Prostate gland (tissue), 2 donors: ENCODE measurements around the gene TIGD3. TPM values are rescaled to one million over a fixed set of nuclear protein-coding genes. Genes with fewer than 3 reads are reported as not detected.
A peak's percentile ranks its signal among the peaks of the same experiment; 100 is the strongest.

Experiments
- DNase-seq: peaks from one replicate; pipeline ENCODE4 v3.0.0-alpha.2; 2019; ENCODE audit warnings: low spot score
- H3K27ac ChIP-seq, 2 donors: fragments of 200-600 bp; sonication (generic); 2 replicates each; pipeline ENCODE4 v1.5.1; 2017 to 2019
- H3K27me3 ChIP-seq: fragments of 200-600 bp; sonication (generic); replicated peaks from 2 replicates; pipeline ENCODE4 v1.5.1; 2019; ENCODE audit not compliant: insufficient read depth
- H3K36me3 ChIP-seq, 2 donors: fragments of 200-600 bp; sonication (generic); 1 replicate in 1 of 2; 2 replicates in 1 of 2; pipeline versions ENCODE4 v1.5.1 to v1.8.1; 2017 to 2019
- H3K4me1 ChIP-seq: fragments of 200-600 bp; sonication (generic); replicated peaks from 2 replicates; pipeline ENCODE4 v1.5.1; 2019
- H3K4me3 ChIP-seq, 2 donors: fragments of 200-600 bp; sonication (generic); 2 replicates each; pipeline ENCODE4 v1.5.1; 2017 to 2019
- H3K9me3 ChIP-seq: fragments of 200-600 bp; sonication (generic); 2 replicates; pipeline ENCODE4 v1.5.1; 2017
- POLR2A ChIP-seq: fragments of 450-650 bp; IDR thresholded peaks from one replicate; pipeline ENCODE4 v1.6.1; 2016; ENCODE audit warnings: antibody characterized with exemption, mild to moderate bottlenecking
- POLR2AphosphoS5 ChIP-seq: sonication (generic); formaldehyde crosslinking; IDR thresholded peaks from one replicate; pipeline ENCODE4 v1.6.1; 2017; ENCODE audit warnings: antibody characterized with exemption
- WGBS: methylation state at CpG from one replicate; pipeline ENCODE4 v1.1.5; 2018; 5-methylcytosine and 5-hydroxymethylcytosine counted together
- intact Hi-C: fragments of 100-400 bp; cut with DNase I; formaldehyde crosslinking; loops from one replicate; pipeline ENCODE4 v1.14.2; 2022
- total RNA-seq, 2 donors: library from RNA; depleted of rRNA; stranded (reverse); fragments of >200 nt; gene quantifications; one replicate each; pipeline ENCODE4 v1.1.0, GENCODE V29; 2016
- TF ChIP-seq, protein P1 (sequence below), 4 experiments: fragments of 200-600 bp in 2 of 4; fragments of 450-650 bp in 2 of 4; sonication (generic) in 2 of 4; IDR thresholded peaks; 1 replicate in 3 of 4; 2 replicates in 1 of 4; pipeline ENCODE4 v1.5.1; 2016 to 2019; ENCODE audit warnings: antibody characterized with exemption in 4 of 4, mild to moderate bottlenecking in 2 of 4, moderate library complexity in 2 of 4

TIGD3 gene
- total RNA-seq, 2 donors from 2014 or later: 0.27 to 4.7 TPM

DNA sequence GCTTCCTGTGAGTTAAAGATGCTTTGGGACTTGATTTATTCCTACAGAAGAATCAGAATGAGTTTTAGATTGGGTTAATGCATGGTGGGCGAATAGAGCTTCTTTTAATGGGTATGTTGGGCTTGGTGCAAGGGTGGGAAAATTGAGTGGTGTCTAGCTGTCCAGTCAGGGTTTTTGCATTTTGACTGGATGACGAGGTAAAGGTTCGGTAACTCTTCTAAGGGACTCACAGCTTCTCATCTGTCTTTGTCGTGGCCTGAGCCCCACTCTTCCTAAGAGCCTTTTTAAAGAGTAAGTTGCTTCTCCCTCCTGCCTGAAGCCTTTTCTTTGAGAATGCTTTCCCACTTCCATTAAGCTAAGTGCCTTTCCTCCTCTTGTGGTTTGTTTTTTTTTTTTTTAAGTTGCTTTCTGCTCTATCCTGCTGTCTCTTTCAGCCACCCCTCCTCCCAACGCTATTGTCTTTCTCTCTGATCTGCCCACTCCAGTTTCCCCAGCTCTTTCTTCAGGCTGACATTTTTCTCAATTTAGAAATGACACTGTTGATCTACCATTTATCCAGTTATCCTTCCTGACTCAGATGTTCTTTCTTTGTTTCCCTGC, 19.8 kb upstream of the TIGD3 start:
- H3K36me3 ChIP-seq: no peaks in the 10 kb centered on the region
- TF ChIP-seq POLR2A (no peak), POLR2AphosphoS5 (no peak)
- TF ChIP-seq, protein P1, sequence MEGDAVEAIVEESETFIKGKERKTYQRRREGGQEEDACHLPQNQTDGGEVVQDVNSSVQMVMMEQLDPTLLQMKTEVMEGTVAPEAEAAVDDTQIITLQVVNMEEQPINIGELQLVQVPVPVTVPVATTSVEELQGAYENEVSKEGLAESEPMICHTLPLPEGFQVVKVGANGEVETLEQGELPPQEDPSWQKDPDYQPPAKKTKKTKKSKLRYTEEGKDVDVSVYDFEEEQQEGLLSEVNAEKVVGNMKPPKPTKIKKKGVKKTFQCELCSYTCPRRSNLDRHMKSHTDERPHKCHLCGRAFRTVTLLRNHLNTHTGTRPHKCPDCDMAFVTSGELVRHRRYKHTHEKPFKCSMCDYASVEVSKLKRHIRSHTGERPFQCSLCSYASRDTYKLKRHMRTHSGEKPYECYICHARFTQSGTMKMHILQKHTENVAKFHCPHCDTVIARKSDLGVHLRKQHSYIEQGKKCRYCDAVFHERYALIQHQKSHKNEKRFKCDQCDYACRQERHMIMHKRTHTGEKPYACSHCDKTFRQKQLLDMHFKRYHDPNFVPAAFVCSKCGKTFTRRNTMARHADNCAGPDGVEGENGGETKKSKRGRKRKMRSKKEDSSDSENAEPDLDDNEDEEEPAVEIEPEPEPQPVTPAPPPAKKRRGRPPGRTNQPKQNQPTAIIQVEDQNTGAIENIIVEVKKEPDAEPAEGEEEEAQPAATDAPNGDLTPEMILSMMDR (IDR thresholded peaks at IDR 0.05): no peak
- peak overlapping the region; percentile 86 to 89 for H3K27ac ChIP-seq
- no peaks in the 10 kb centered on the region for H3K27me3 ChIP-seq
- peak overlapping the region; percentile 80 to 94 for H3K4me3 ChIP-seq
- intact Hi-C loops: no loop called here
- 13% methylated on average over 5 of the region's 5 CpGs for WGBS
- peaks cover 4% of the 10 kb centered on the region for H3K4me1 ChIP-seq
- DNase-seq: no peak
- no peaks in the 10 kb centered on the region for H3K9me3 ChIP-seq

- WGBS: 75% methylated on average over 7 of the region's 7 CpGs
These were observed 15.9 kb upstream of the TIGD3 start for GRCh38 chr11:65338676-65339075.

DNA sequence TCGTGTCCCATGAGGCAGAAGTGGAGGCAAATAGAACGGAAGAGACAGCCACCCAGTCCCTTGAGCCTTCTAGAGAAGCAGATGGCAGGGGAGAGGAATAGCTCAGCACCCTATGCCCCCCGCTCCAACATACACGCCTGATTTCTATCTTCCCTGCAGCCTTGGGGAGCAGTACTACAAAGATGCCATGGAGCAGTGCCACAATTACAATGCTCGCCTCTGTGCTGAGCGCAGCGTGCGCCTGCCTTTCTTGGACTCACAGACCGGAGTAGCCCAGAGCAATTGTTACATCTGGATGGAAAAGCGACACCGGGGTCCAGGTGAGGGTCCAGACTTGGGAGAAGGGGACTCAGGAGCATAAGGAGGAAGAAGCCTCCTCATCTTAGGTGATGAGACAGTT, 14.3 kb upstream of the TIGD3 start:
- no peak for DNase-seq
- intact Hi-C loops: no loop called here
- TF ChIP-seq, protein P1 (IDR thresholded peaks at IDR 0.05): no peak
- TF ChIP-seq POLR2A: no peak
- no peak for TF ChIP-seq POLR2AphosphoS5
- no peaks in the 10 kb centered on the region for H3K9me3 ChIP-seq
- peaks cover 4% of the 10 kb centered on the region for H3K4me1 ChIP-seq
- 89% methylated on average over 11 of the region's 11 CpGs for WGBS
- H3K27ac ChIP-seq: no peak overlapping the region
- H3K27me3 ChIP-seq: no peaks in the 10 kb centered on the region
- H3K36me3 ChIP-seq: peaks cover 22 to 35% of the 10 kb centered on the region in 2 donors
- no peak overlapping the region for H3K4me3 ChIP-seq

More at GRCh38 chr11:65338676-65339075, 15.9 kb upstream of the TIGD3 start:
- no peak overlapping the region for H3K27ac ChIP-seq
- H3K4me3 ChIP-seq: no peak overlapping the region
- peaks cover 16 to 24% of the 10 kb centered on the region in 2 donors for H3K36me3 ChIP-seq
- H3K4me1 ChIP-seq: peaks cover 4% of the 10 kb centered on the region
- intact Hi-C loops: no loop called here
- no peaks in the 10 kb centered on the region for H3K9me3 ChIP-seq
- DNase-seq: no peak
- TF ChIP-seq, protein P1 (IDR thresholded peaks at IDR 0.05): no peak
- no peak for TF ChIP-seq POLR2AphosphoS5
- no peaks in the 10 kb centered on the region for H3K27me3 ChIP-seq

DNA sequence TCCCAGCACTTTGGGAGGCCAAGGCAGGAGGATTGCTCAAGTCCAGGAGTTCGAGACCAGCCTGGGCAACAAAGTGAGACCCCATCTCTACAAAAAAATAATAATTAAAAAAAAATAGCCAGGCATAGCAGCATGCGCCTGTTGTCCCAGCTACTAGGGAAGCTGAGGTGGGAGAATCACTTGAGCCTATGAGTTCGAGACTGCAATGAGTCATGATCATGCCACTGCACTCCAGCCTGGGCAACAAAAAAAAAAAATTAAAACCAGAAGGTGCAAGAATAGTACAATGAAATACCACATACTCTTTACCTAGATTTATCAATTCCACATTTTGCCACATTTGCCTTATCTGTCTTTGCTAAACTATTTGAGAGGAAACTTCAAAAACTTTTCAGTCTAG, 12.7 kb upstream of the TIGD3 start:
- Histone ChIP-seq H3K4me1 (peaks cover 4% of the 10 kb centered on the region), H3K27ac (no peak overlapping the region), H3K36me3 (peaks cover 35 to 37% of the 10 kb centered on the region in 2 donors), H3K27me3 (no peaks in the 10 kb centered on the region), H3K4me3 (no peak overlapping the region), H3K9me3 (no peaks in the 10 kb centered on the region)
- no peak for TF ChIP-seq POLR2A
- WGBS: 94% methylated on average over 3 of the region's 3 CpGs
- DNase-seq: no peak
- intact Hi-C loops: no loop called here

- no peaks in the 10 kb centered on the region for H3K9me3 ChIP-seq
- peaks cover 5% of the 10 kb centered on the region for H3K4me1 ChIP-seq
- H3K27me3 ChIP-seq: no peaks in the 10 kb centered on the region
- DNase-seq: no peak
- intact Hi-C loops: no loop called here
- H3K36me3 ChIP-seq: peaks cover 16 to 21% of the 10 kb centered on the region in 2 donors
- no peak overlapping the region for H3K27ac ChIP-seq
- 98% methylated on average over 2 of the region's 2 CpGs for WGBS
- TF ChIP-seq, protein P1 (IDR thresholded peaks at IDR 0.05): no peak
- no peak for TF ChIP-seq POLR2AphosphoS5
- TF ChIP-seq POLR2A: no peak
- H3K4me3 ChIP-seq: no peak overlapping the region
These were observed 3.0 kb upstream of the TIGD3 start for GRCh38 chr11:65351511-65351910.
